ENCODE results near the gene IFT52.

DNA sequence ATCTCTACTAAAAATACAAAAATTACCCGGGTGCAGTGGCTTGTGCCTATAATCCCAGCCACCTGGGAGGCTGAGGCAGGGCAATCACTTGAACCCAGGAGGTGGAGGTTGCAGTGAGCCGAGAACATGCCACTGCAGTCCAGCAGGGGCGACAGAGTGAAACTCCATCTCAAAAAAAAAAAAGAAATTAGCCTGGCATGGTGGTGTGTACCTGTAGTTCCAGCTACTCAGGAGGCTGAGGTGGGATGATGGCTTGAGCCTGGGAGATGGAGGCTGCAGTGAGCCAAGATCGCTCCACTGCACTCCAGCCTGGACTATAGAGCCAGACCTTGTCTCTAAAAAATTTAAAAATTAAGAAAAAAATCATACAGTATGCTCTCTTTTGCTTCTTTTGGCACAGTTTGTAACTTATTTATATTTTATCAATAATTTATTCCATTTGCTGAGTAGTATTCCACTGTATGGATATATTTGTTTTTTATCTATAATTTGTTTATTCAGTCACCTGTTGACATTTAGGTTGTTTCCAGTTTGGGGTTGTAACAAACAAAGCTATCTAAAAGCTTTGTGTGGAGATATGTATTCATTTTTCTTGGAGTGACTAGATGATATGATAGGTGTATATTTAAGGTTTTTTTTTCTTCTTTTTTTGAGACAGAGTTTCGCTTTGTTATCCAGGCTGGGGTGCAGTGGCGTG, 68.1 kb downstream of the IFT52 start:
- TF ChIP-seq YY1 (IDR thresholded peaks at IDR 0.05; ENCODE audit: insufficient read depth, insufficient read length) = no peak
- TF ChIP-seq ZNF274 (IDR thresholded peaks at IDR 0.05; ENCODE audit: low read depth, low read length) = no peak
- TF ChIP-seq SUZ12 (IDR thresholded peaks at IDR 0.05; ENCODE audit: extremely low read depth, insufficient read depth, insufficient read length) = no peak
